Endometrium (tissue), 2 donors: Measurements from ENCODE around the gene MYRIP.
"Not testable (repeated sequence)": the region's sequence is repeated elsewhere in the genome, so short reads cannot be mapped to it uniquely, and the experiment has no call there.

Experiments used
- FAIRE-seq: peaks from 2 replicates; lab custom pipeline; 2012; peaks lifted over from hg19 to GRCh38; lab: Jason Lieb, UNC
- donor health status: control.
- donor health status: control.

MYRIP gene

GRCh38 chr3:40083066-40083465 lies 273.7 kb downstream of the MYRIP start:
- FAIRE-seq: no peak

- FAIRE-seq: not testable (repeated sequence)
Observed at GRCh38 chr3:40084424-40084823, 275.0 kb downstream of the MYRIP start.

- FAIRE-seq: no peak
Observed at GRCh38 chr3:40086890-40087883, 277.8 kb downstream of the MYRIP start.

GRCh38 chr3:40088527-40089170 lies 279.2 kb downstream of the MYRIP start:
- no peak for FAIRE-seq

GRCh38 chr3:40096661-40097111 lies 287.3 kb downstream of the MYRIP start:
- FAIRE-seq: no peak

- no peak for FAIRE-seq
Observed at GRCh38 chr3:40097131-40098117, 288.0 kb downstream of the MYRIP start.

- FAIRE-seq: no peak
Observed at GRCh38 chr3:40098261-40098759, 288.9 kb downstream of the MYRIP start.

- no peak for FAIRE-seq
Observed at GRCh38 chr3:40099871-40100270, 290.5 kb downstream of the MYRIP start.

GRCh38 chr3:40102182-40102581 lies 292.8 kb downstream of the MYRIP start:
- no peak for FAIRE-seq

GRCh38 chr3:40103829-40104228 lies 294.4 kb downstream of the MYRIP start:
- no peak for FAIRE-seq

- FAIRE-seq: no peak
Observed at GRCh38 chr3:40104441-40104840, 295.0 kb downstream of the MYRIP start.

GRCh38 chr3:40108643-40109042 lies 299.2 kb downstream of the MYRIP start:
- no peak for FAIRE-seq

GRCh38 chr3:40109641-40110490 lies 300.5 kb downstream of the MYRIP start:
- FAIRE-seq: no peak

GRCh38 chr3:40116478-40117177 lies 307.2 kb downstream of the MYRIP start:
- no peak for FAIRE-seq

- no peak for FAIRE-seq
Observed at GRCh38 chr3:40118091-40118490, 308.7 kb downstream of the MYRIP start.

GRCh38 chr3:40120067-40120692 lies 310.8 kb downstream of the MYRIP start:
- FAIRE-seq: no peak

- no peak for FAIRE-seq
Observed at GRCh38 chr3:40120806-40121205, 311.4 kb downstream of the MYRIP start.

- no peak for FAIRE-seq
Observed at GRCh38 chr3:40124918-40125317, 315.5 kb downstream of the MYRIP start.

GRCh38 chr3:40128166-40128565 lies 318.8 kb downstream of the MYRIP start:
- no peak for FAIRE-seq

GRCh38 chr3:40129510-40129909 lies 320.1 kb downstream of the MYRIP start:
- no peak for FAIRE-seq
